Lower leg skin (tissue), 4 donors: ENCODE results near the gene HS2ST1. TPM values are rescaled to one million over a fixed set of nuclear protein-coding genes. Genes with fewer than 3 reads are reported as not detected.
"Not testable (repeated sequence)": the region's sequence is repeated elsewhere in the genome, so short reads cannot be mapped to it uniquely, and the experiment has no call there.

Experiments used
- DNase-seq, 2 donors: peaks; one replicate each; pipeline ENCODE4 v3.0.0-alpha.2; 2019; ENCODE audit warnings: low spot score in 2 of 2
- H3K4me3 ChIP-seq: fragments of 200-600 bp; sonication (generic); 2 replicates; pipeline ENCODE4 v1.5.1; 2017; ENCODE audit warnings: mild to moderate bottlenecking, low read depth; ENCODE audit not compliant: poor library complexity, severe bottlenecking
- CTCF ChIP-seq, 3 donors: fragments of 450-650 bp; IDR thresholded peaks; one replicate each; pipeline ENCODE4 v1.5.1; 2016; ENCODE audit warnings: antibody characterized with exemption in 3 of 3, mild to moderate bottlenecking in 3 of 3, moderate library complexity in 2 of 3
- POLR2A ChIP-seq, 2 donors: fragments of 450-650 bp; IDR thresholded peaks; one replicate each; pipeline ENCODE4 v1.6.1; 2016 to 2017; ENCODE audit warnings: antibody characterized with exemption in 2 of 2, mild to moderate bottlenecking in 1 of 2, moderate library complexity in 1 of 2
- WGBS, 2 donors: methylation state at CpG; one replicate each; pipeline ENCODE4 v1.1.5; 2018; 5-methylcytosine and 5-hydroxymethylcytosine counted together
- intact Hi-C: fragments of 100-400 bp; cut with DNase I; formaldehyde crosslinking; loops from one replicate; pipeline ENCODE4 v1.15.0; 2023; ENCODE audit warnings: low total_unique reads
- total RNA-seq, 4 donors: library from RNA; depleted of rRNA; stranded (reverse); fragments of >200 nt; gene quantifications; one replicate each; pipeline ENCODE4 v1.1.0, GENCODE V29; 2016

The HS2ST1 gene
- total RNA-seq, 4 donors from 2014 or later = 9.0 to 11.8 (median 10.7) TPM

- 31 to 38% methylated on average over 1 of the region's 1 CpG for WGBS, 2 donors
- intact Hi-C loops = no loop called here
- TF ChIP-seq POLR2A (IDR thresholded peaks at IDR 0.05) = no peak
- no peak for TF ChIP-seq CTCF (IDR thresholded peaks at IDR 0.05)
- no peak for DNase-seq
- no peak overlapping the region for H3K4me3 ChIP-seq
Measured at GRCh38 chr1:86997538-86997937, 83.1 kb downstream of the HS2ST1 start.

- no peak for DNase-seq
- TF ChIP-seq POLR2A (IDR thresholded peaks at IDR 0.05) = no peak
- H3K4me3 ChIP-seq = no peak overlapping the region
- WGBS, 2 donors = 90 to 94% methylated on average over 3 of the region's 3 CpGs
- intact Hi-C loops = no loop called here
Measured at GRCh38 chr1:86998280-86998679, 83.8 kb downstream of the HS2ST1 start.

GRCh38 chr1:86998727-86999126, 84.3 kb downstream of the HS2ST1 start:
- TF ChIP-seq POLR2A (IDR thresholded peaks at IDR 0.05) (no peak), CTCF (IDR thresholded peaks at IDR 0.05) (no peak)
- no peak overlapping the region for H3K4me3 ChIP-seq
- intact Hi-C loops = no loop called here
- no peak for DNase-seq

GRCh38 chr1:87000460-87000859, 86.0 kb downstream of the HS2ST1 start:
- 42 to 93% methylated on average over 2 of the region's 2 CpGs for WGBS, 2 donors
- intact Hi-C loops = no loop called here
- no peak overlapping the region for H3K4me3 ChIP-seq
- TF ChIP-seq CTCF (IDR thresholded peaks at IDR 0.05) = no peak
- DNase-seq = no peak

GRCh38 chr1:87004857-87005256, 90.4 kb downstream of the HS2ST1 start:
- TF ChIP-seq POLR2A (IDR thresholded peaks at IDR 0.05) (no peak), CTCF (IDR thresholded peaks at IDR 0.05) (no peak)
- intact Hi-C loops = no loop called here
- no peak overlapping the region for H3K4me3 ChIP-seq
- WGBS, 2 donors = 93 to 96% methylated on average over 1 of the region's 1 CpG
- DNase-seq = no peak

DNA sequence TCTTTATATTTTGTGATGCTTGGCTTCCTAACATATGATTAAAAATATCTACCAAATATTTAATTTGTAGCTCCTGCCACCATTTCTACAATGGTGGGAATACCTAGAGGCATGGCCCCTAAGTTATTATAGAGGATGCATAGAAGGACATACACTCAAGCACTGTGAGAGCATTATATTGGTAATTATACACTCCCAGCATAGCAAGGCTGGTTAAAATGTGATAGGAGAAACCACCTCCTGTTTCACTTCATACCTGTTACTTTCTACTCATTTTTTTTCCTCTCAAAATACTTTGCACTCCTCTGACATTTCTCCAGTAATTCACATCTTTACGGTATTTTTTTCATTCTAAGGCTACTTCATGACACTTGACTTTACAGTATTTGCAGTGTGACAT, 92.9 kb downstream of the HS2ST1 start:
- intact Hi-C loops = no loop called here
- WGBS, 2 donors = 92 to 97% methylated on average over 1 of the region's 1 CpG
- DNase-seq = no peak
- no peak overlapping the region for H3K4me3 ChIP-seq
- no peak for TF ChIP-seq POLR2A (IDR thresholded peaks at IDR 0.05)

GRCh38 chr1:87013385-87013784, 99.0 kb downstream of the HS2ST1 start:
- H3K4me3 ChIP-seq, intact Hi-C loops, DNase-seq: not testable (repeated sequence)
